ENCODE data around the gene TEX22. TPM values are rescaled to one million over a fixed set of nuclear protein-coding genes. Genes with fewer than 3 reads are reported as not detected.

Gene TEX22
- total RNA-seq, 2 experiments from 2014 or later, result 6.4 to 6.9 TPM

- H3K27ac Mint-ChIP-seq, result no peak overlapping the region
- ATAC-seq (ENCODE audit: low read depth), result no peak
- H3K9me3 Mint-ChIP-seq, result no peaks in the 10 kb centered on the region
- POLR2A ChIA-PET, result no interaction called here
- H3K4me3 Mint-ChIP-seq, result no peak overlapping the region
- H3K27me3 Mint-ChIP-seq, result no peaks in the 10 kb centered on the region
- peaks cover 32% of the 10 kb centered on the region for H3K36me3 Mint-ChIP-seq
- peaks cover 6% of the 10 kb centered on the region for H3K4me1 Mint-ChIP-seq
- DNase-seq, result no peak
Observed at GRCh38 chr14:105430565-105430964, 32.2 kb downstream of the TEX22 start.

DNA sequence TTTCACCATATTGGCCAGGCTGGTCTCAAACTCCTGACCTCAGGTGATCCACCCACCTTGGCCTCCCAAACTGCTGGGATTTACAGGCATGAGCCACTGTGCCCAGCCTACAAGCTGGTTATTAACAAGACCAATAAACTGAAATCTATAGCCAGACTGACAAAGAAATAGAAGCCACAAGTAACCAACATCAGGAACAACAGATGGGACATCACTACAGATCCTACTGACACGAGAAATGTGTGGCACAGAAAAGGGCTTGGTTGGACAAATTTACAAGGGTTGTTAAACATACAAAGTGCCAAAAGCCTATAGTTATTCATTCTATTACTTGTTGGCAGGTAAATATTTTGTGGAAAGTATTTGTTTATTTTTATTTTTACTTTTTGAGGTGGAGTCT, 32.9 kb downstream of the TEX22 start:
- Mint-ChIP-seq H3K27ac (no peak overlapping the region), H3K27me3 (no peaks in the 10 kb centered on the region), H3K36me3 (peaks cover 34% of the 10 kb centered on the region), H3K4me1 (peaks cover 6% of the 10 kb centered on the region), H3K9me3 (no peaks in the 10 kb centered on the region), H3K4me3 (no peak overlapping the region)
- DNase-seq (no peak), ATAC-seq (ENCODE audit: low read depth) (no peak)
- POLR2A ChIA-PET, result interaction anchor here (0.6 to 1.4 kb wide), 2 partner anchors 9 to 14 kb away, joined by 5 to 6 read pairs; no protein-coding TSS in a partner anchor

DNA sequence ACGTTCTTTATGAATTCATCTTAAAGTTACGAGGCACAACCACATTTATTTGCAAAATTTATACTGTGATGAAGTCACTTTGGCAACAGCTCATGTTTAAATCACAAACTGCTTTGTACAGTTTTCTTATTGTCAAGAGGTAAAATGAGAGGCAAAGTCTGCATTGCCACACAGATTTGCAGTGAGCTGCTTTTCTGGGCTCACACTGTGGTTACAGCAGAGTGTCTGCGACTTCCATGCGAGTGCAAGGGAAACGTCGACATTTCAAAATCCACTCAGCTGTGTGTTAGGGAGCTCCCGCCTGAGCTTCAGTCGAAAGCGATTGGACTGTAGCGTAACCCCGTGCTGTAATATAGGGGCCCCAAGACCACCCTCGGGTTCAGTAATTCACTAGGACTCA, 34.3 kb downstream of the TEX22 start:
- Mint-ChIP-seq H3K9me3 (no peaks in the 10 kb centered on the region), H3K4me3 (no peak overlapping the region), H3K27ac (no peak overlapping the region), H3K4me1 (peaks cover 6% of the 10 kb centered on the region), H3K36me3 (peaks cover 25% of the 10 kb centered on the region), H3K27me3 (no peaks in the 10 kb centered on the region)
- DNase-seq (no peak), ATAC-seq (ENCODE audit: low read depth) (no peak)
- POLR2A ChIA-PET, result no interaction called here

DNA sequence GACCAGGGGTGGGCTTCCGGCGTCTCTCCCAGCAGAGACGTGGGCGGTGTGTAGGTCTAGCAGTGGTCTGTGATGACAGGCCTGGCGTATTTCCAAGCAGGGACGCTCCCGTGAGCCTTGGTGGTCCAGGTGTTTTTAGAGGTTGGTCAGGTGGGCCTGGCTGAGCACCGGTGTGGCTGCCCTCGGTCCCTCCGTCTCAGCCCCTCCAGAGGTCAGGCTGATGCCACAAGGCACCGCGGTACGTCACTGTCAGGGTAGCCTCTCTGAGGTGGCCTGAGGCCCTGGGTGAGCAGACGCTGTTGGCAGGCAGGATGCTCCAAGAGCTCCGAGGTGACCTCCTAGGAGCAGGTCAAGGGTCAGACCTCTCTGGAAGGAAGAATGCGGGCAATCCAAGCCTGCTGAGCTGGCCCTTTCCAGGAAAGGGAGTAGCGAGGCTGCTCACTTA, 34.8 kb downstream of the TEX22 start:
- no peak for DNase-seq
- Mint-ChIP-seq H3K4me3 (no peak overlapping the region), H3K4me1 (peaks cover 6% of the 10 kb centered on the region), H3K27me3 (no peaks in the 10 kb centered on the region), H3K27ac (no peak overlapping the region), H3K9me3 (no peaks in the 10 kb centered on the region), H3K36me3 (peaks cover 22% of the 10 kb centered on the region)
- no peak for ATAC-seq (ENCODE audit: low read depth)
- POLR2A ChIA-PET, result no interaction called here

DNA sequence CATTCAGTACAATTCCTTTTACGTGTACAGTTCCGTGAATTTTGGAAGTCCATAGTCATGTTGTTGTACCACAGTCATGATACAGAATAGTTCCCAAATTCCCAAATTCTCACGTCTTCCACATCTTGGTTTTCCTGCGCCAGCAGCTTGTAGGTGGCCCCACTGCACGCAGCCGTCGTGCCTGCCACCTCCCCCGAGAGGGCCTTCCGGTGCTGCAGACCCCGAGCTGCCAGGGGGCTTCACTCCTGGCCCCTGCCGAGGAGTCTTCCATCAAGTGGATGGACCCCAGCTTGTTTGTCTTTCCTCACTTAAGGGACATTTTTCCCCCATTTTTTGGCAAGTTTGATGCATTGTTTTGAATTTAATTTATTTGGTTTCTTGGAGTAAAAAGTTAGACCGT, 38.1 kb downstream of the TEX22 start:
- peaks cover 5% of the 10 kb centered on the region for H3K36me3 Mint-ChIP-seq
- H3K27ac Mint-ChIP-seq, result no peak overlapping the region
- POLR2A ChIA-PET, result no interaction called here
- no peaks in the 10 kb centered on the region for H3K27me3 Mint-ChIP-seq
- peaks cover 3% of the 10 kb centered on the region for H3K4me1 Mint-ChIP-seq
- no peaks in the 10 kb centered on the region for H3K9me3 Mint-ChIP-seq
- DNase-seq, result no peak
- no peak overlapping the region for H3K4me3 Mint-ChIP-seq
- ATAC-seq (ENCODE audit: low read depth), result no peak

DNA sequence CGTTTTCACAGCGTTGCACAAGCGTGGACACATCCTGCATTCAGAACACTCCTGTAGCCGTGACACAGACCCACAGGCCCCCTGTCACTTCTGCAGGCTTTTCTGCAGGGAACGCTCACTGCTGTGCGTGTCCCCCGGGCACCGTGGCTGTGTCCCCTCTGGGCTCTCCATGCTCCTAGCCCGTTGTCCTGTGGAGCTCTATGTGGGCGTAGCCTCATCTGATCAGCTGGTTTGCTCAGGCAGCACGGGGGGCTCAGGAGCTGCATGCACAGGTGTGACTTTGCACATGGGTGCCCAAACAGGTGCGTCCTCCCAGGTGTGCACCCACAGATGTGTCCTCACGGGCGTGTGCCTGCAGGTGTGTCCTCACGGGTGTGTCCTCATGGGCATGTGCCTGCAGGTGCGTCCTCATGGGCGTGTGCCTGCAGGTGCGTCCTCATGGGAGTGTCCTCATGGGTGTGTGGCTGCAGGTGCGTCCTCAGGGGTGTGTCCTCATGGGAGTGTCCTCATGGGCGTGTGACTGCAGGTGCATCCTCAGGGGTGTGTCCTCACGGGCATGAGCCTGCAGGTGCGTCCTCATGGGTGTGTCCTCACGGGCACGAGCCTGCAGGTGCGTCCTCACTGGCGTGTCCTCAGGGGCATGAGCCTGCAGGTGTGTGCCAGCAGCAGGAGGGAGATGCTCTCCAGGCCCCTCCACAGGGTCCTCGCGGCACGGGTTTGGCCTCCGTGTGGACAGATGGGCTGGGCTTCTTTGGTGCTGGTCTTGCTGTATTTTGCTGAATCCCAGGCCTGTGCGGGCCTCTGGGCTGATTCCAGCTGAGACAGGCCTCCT, 38.8 kb downstream of the TEX22 start:
- DNase-seq, result no peak
- H3K4me3 Mint-ChIP-seq, result no peak overlapping the region
- H3K4me1 Mint-ChIP-seq, result peaks cover 3% of the 10 kb centered on the region
- POLR2A ChIA-PET, result no interaction called here
- no peaks in the 10 kb centered on the region for H3K27me3 Mint-ChIP-seq
- peaks cover 7% of the 10 kb centered on the region for H3K36me3 Mint-ChIP-seq
- no peak for ATAC-seq (ENCODE audit: low read depth)
- no peaks in the 10 kb centered on the region for H3K9me3 Mint-ChIP-seq
- H3K27ac Mint-ChIP-seq, result no peak overlapping the region

DNA sequence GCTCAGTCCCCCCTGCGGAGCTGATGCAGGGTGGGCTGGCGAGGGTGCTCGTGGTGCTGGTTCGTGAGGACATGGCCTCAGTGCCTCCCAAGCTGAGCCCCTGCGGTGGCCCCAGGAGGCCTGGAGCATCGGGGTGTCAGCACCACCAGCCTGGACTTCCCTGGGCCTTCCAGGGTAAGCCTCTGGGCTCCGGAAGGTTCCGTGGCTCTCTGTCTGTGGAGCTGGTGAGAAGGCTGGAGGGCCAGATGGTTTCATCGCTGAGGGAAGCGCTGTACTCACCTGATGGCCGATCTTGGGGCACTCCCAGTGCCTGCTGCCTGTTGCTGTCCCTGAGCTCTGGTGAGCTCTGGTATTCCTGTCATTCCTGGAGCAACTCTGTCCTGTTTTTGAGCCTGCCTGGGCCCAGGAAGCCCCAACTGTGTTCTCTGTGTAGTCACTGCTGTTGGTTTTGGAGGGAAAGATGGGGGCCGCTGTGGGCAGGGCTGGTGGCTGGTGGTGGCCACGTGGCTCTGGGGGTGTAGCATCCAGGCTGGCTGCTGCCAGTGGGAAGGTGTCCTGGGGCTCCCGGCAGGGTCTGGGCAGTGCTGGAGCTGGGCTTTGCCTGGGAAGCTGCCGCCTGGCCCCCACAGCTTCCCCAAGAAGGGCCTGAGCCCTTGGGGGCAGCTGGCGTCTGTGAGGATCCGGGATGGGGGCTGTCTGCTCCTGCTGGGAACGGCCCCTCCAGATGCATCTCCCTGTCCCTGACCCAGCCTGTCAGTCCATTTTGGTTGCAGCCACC, 39.6 kb downstream of the TEX22 start:
- Mint-ChIP-seq H3K4me1 (peaks cover 3% of the 10 kb centered on the region), H3K27ac (no peak overlapping the region), H3K27me3 (no peaks in the 10 kb centered on the region), H3K9me3 (no peaks in the 10 kb centered on the region), H3K36me3 (peaks cover 7% of the 10 kb centered on the region), H3K4me3 (no peak overlapping the region)
- ATAC-seq (ENCODE audit: low read depth), result no peak
- POLR2A ChIA-PET, result no interaction called here
- no peak for DNase-seq

DNA sequence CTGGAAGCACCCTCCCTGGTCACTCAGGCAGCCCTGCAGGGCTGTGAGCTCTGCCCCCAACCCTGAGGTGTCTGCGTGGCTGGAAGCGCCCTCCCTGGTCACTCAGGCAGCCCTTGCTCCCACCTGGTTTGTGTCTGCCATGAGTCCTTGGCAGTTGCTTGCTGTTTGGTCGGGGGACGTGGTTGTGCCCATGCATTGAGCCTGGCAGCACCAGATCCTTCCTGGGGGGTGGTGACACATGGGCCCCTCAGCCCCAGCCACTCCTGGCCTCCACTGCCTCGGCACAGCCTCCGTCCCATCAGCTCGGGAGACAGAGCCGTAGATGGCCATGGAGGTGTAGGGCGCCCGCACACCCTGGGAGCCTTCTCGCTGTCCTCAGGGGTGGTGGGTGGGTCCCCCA, 40.8 kb downstream of the TEX22 start:
- Mint-ChIP-seq H3K27me3 (no peaks in the 10 kb centered on the region), H3K9me3 (no peaks in the 10 kb centered on the region), H3K4me3 (no peak overlapping the region), H3K4me1 (peaks cover 3% of the 10 kb centered on the region), H3K36me3 (peaks cover 7% of the 10 kb centered on the region), H3K27ac (no peak overlapping the region)
- ATAC-seq (ENCODE audit: low read depth), result no peak
- no peak for DNase-seq
- POLR2A ChIA-PET, result no interaction called here

DNA sequence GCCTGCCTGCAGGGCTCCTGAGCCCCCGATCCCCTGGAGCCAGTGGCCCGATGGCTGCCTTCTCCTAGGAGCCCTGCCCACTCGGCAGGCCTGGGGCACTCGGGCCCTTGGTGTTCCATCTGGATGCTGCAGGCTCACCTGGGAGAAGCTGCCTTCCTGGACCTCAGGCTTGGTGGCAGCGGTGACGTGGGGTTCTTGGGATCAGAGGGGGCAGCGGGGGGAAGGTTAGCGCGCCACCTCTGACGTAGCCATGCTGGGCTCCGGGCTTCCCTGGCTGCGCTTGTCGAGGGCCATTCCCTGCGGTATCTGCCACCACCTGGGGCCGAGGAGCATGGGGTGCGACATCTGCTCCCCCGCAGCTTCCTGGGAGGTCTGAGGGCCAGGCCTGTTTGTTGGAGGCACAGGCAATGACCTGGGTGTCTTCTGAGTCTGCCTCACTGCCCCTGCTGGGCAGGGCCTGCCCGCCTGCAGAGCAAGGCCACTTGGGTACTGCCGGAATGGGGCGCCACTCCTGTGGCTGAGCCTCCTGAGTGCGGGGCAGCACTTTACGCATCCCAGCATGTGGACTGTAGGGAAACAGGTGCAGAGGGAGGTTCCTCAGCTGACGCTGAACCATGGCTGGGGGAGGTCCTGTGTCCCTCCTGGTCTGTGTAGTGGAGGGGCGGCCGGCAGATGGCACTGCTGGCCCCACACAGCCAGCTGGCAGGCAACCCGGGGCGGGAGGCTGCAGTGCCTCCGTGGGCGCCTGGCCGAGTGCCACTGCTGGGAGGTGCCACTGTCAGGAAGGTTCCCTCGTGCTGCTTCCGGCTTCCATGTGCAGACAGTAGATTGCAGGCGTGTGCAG, 41.6 kb downstream of the TEX22 start:
- POLR2A ChIA-PET, result no interaction called here
- no peak for DNase-seq
- no peaks in the 10 kb centered on the region for H3K9me3 Mint-ChIP-seq

DNA sequence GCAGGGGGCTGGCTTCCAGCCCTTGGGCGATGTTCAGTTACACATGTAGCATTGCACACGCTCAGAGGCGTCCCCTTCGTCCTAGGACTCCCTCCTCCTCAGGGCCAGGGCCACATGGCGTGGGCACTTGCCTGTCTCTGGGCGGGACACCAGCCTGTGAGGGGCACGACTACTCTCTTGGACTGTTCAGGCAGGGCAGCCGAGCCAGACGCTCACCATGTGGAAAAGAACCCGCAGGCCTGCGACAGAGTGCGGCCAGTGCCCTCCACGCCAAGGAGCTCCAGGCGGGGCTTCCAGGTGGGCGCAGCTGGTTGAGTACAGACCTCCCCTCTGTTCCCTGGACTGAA, 42.2 kb downstream of the TEX22 start:
- ATAC-seq (ENCODE audit: low read depth) (no peak), DNase-seq (no peak)
- Mint-ChIP-seq H3K4me1 (peaks cover 3% of the 10 kb centered on the region), H3K36me3 (peaks cover 4% of the 10 kb centered on the region), H3K4me3 (no peak overlapping the region), H3K27me3 (no peaks in the 10 kb centered on the region), H3K27ac (no peak overlapping the region), H3K9me3 (no peaks in the 10 kb centered on the region)
- POLR2A ChIA-PET, result no interaction called here

More for the DNA sequence above, 41.6 kb downstream of the TEX22 start:
- Mint-ChIP-seq H3K4me3 (no peak overlapping the region), H3K27me3 (no peaks in the 10 kb centered on the region), H3K36me3 (peaks cover 5% of the 10 kb centered on the region), H3K4me1 (peaks cover 3% of the 10 kb centered on the region), H3K27ac (no peak overlapping the region)
- no peak for ATAC-seq (ENCODE audit: low read depth)

DNA sequence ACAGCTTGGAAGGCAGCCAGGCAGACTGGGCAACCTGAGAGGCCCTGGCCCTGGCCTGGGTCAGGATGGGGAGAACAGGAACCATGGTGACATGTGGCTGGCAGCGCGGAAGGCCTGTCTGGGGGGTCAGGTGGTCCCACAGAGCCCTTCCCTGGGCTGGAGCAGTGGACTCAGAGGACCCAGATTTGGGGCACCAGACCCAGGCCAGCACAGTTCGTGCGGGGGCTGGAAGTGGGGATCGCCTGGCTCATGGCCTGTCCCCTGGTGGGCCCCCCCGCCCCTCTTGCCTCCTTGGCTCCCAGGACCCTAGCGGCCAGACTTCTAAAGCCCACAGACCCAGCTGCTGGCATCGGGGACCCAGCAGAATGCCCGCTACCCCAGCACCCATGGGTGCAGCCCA, 42.7 kb downstream of the TEX22 start:
- H3K4me3 Mint-ChIP-seq, result no peak overlapping the region
- POLR2A ChIA-PET, result no interaction called here

DNA sequence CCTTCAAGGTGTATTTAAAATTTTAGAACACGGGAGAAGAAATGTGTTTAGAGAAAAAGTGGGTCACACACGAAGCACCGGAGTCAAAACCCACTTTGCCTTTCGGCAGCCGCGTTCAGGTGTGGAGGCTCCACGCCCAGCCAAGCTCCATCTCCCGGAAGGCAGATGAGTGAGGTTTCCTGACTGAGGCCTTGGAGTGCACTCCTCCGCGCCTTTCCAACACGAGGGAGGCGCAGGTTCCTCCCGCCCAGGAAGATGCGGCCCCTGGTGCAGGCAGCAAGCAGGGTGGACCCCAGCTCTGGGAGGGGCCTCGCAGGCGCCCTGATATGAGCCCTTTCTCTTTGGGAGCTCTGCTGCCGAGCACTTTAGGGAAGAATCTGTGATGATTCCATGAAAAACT, 43.8 kb downstream of the TEX22 start:
- Mint-ChIP-seq H3K9me3 (no peaks in the 10 kb centered on the region), H3K4me3 (no peak overlapping the region), H3K4me1 (no peaks in the 10 kb centered on the region), H3K36me3 (peaks cover 2% of the 10 kb centered on the region), H3K27me3 (no peaks in the 10 kb centered on the region), H3K27ac (no peak overlapping the region)
- ATAC-seq (ENCODE audit: low read depth) (no peak), DNase-seq (no peak)
- POLR2A ChIA-PET, result no interaction called here

More for the DNA sequence above, 42.7 kb downstream of the TEX22 start:
- Mint-ChIP-seq H3K4me1 (no peaks in the 10 kb centered on the region), H3K27me3 (no peaks in the 10 kb centered on the region), H3K27ac (no peak overlapping the region), H3K9me3 (no peaks in the 10 kb centered on the region), H3K36me3 (peaks cover 4% of the 10 kb centered on the region)
- ATAC-seq (ENCODE audit: low read depth), result no peak
- no peak for DNase-seq

- H3K4me1 Mint-ChIP-seq, result no peaks in the 10 kb centered on the region
- DNase-seq, result no peak
- H3K36me3 Mint-ChIP-seq, result peaks cover 2% of the 10 kb centered on the region
- no peaks in the 10 kb centered on the region for H3K27me3 Mint-ChIP-seq
- H3K27ac Mint-ChIP-seq, result no peak overlapping the region
- H3K4me3 Mint-ChIP-seq, result no peak overlapping the region
- POLR2A ChIA-PET, result no interaction called here
- no peak for ATAC-seq (ENCODE audit: low read depth)
- no peaks in the 10 kb centered on the region for H3K9me3 Mint-ChIP-seq
Observed at GRCh38 chr14:105442834-105443233, 44.5 kb downstream of the TEX22 start.
